Measurements from ENCODE around the gene TBCC.
"Not testable (repeated sequence)": the region's sequence is repeated elsewhere in the genome, so short reads cannot be mapped to it uniquely, and the experiment has no call there.

The TBCC gene

DNA sequence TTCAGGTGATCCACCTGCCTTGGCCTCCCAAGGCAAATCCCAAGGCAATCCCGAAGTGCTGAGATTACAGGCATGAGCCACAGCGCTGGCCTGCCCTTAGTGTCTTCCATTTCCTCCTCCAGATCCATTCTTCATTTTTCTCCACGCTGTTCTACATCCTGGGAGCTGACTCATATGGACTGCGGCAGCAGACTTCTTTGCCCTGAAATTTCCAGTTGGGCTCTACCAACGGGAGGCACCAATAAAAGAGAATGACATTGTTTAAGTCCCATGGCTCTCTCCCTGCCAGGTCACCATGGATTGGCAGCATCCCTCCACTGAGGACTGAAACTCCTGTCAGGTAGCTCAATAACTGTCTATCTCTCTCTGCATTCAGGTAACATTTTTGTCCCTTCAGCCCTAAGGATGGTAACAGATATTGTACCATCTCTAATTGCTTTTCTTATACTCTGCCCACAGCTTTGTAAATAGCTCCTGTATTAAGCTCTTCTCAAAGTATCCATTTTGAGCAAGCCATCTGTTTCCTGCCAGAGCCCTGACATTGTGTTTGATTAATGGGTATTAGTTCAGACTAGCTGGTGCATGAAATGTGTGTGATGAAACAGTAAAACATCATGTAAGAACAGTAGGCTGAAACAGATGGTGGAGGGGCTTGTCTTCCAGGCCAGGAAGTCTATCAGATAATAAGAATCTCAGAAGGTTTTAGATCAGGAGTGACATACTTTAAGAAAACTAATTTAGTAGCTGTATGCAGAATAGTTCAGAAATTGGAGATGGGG, 3.6 kb downstream of the TBCC start:
- DNase-seq (ENCODE audit: low spot score in 2 of 2) (no peak), ATAC-seq (replicated peaks; ENCODE audit: extremely low read depth, poor library complexity, severe bottlenecking) (no peak)
- Mint-ChIP-seq H3K27ac (ENCODE audit: low read depth) (peak overlapping the region; percentile 17), H3K4me3 (no peak overlapping the region), H3K27me3 (no peaks in the 10 kb centered on the region), H3K4me1 (peaks cover 8% of the 10 kb centered on the region), H3K36me3 (ENCODE audit: insufficient read depth) (peaks cover 26% of the 10 kb centered on the region), H3K9me3 (no peaks in the 10 kb centered on the region)

DNA sequence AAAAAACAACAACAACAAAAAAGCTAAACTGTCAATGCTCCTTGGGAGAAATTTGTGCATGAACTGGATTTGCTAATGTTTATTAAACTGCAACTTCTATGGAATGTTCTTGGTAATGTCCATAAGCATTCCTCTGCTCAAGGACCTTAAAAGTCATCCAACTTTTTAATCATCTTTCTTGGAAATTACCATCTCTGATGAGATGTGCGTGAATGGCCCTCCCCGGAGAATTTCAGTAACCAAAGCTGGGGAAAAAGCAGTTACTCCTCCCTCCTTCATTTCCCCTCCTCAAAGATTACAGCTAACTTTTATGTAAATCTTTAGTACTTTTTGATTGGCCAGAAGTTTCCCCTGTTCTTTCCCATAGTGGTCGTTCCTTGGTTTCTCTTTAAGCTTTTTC, 5.2 kb downstream of the TBCC start:
- no peak for ATAC-seq (replicated peaks; ENCODE audit: extremely low read depth, poor library complexity, severe bottlenecking)
- peaks cover 2% of the 10 kb centered on the region for H3K4me1 Mint-ChIP-seq
- no peak overlapping the region for H3K4me3 Mint-ChIP-seq
- H3K9me3 Mint-ChIP-seq = no peaks in the 10 kb centered on the region
- H3K36me3 Mint-ChIP-seq (ENCODE audit: insufficient read depth) = peaks cover 13% of the 10 kb centered on the region
- no peak overlapping the region for H3K27ac Mint-ChIP-seq (ENCODE audit: low read depth)
- no peaks in the 10 kb centered on the region for H3K27me3 Mint-ChIP-seq
- DNase-seq (ENCODE audit: low spot score in 2 of 2) = no peak

DNA sequence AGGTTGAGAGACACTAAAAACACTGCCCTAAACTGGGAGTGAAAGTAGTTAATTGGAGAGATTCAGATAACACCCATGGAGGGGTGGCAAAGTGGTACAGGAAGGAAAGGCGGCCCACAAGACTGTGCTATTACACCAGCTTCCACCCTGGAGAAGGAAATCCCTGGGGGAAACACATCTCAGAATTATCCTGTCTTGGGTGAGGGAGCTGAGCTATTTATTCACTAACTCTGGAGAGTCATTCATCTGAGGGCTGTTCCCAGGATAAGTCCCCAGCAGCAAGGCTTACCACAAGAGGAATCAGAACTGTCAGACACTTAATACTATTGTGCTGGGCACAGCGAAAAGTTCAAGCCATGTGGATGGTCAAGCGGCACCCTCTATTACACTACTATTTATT, 9.9 kb downstream of the TBCC start:
- Mint-ChIP-seq H3K4me1 (no peaks in the 10 kb centered on the region), H3K36me3 (ENCODE audit: insufficient read depth) (peaks cover 2% of the 10 kb centered on the region), H3K27ac (ENCODE audit: low read depth) (peak overlapping the region; percentile 72), H3K9me3 (no peaks in the 10 kb centered on the region), H3K27me3 (no peaks in the 10 kb centered on the region), H3K4me3 (no peak overlapping the region)
- ATAC-seq (replicated peaks; ENCODE audit: extremely low read depth, poor library complexity, severe bottlenecking) (no peak), DNase-seq (ENCODE audit: low spot score in 2 of 2) (no peak)

DNA sequence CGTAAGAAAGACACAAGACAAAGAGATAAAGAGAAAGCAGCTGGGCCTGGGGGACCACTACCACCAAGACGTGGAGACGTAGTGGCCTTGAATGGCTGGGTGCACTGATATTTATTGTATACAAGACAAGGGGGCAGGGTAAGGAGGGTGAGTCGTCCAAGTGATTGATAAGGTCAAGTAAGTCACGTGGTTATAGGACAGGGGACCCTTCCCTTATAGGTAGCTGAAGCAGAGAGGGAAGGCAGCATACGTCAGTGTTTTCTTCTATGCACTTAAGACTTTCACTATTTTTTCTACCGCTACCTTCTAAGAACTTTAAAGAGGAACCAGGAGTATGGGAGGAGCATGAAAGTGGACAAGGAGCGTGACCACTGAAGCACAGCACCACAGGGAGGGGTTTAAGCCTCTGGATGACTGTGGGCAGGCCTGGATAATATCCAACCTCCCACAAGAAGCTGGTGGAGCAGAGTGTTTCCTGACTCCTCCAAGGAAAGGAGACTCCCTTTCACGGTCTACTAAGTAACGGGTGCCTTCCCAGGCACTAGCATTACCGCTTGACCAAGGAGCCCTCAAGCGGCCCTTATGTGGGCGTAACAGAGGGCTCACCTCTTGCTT, 11.9 kb downstream of the TBCC start:
- H3K36me3 Mint-ChIP-seq (ENCODE audit: insufficient read depth); H3K27me3 Mint-ChIP-seq; DNase-seq (ENCODE audit: low spot score in 2 of 2); H3K4me3 Mint-ChIP-seq; ATAC-seq (replicated peaks; ENCODE audit: extremely low read depth, poor library complexity, severe bottlenecking); H3K9me3 Mint-ChIP-seq; H3K4me1 Mint-ChIP-seq; H3K27ac Mint-ChIP-seq (ENCODE audit: low read depth): not testable (repeated sequence)

DNA sequence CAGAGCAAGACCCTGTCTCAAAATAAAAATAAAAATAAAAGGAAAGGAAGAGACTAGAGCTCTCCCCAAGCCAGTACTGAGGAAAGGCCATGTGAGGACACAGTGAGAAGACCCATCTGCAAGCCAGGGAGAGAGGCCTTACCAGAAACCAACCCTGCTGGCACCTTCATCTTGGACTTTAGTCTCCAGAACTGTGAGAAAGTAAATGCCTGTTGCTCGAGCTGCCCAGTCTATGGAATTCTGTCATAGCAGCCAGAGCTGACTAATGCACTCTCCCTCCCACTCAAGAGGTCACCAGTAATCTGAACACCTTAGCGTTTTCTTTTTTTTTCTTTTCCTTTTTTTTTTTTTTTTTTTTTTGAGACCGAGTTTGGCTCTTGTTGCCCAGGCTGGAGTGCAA, 16.2 kb downstream of the TBCC start:
- H3K4me1 Mint-ChIP-seq = peaks cover 16% of the 10 kb centered on the region
- H3K27me3 Mint-ChIP-seq = no peaks in the 10 kb centered on the region
- no peak overlapping the region for H3K4me3 Mint-ChIP-seq
- H3K27ac Mint-ChIP-seq (ENCODE audit: low read depth) = peak overlapping the region; percentile 65
- peaks cover 2% of the 10 kb centered on the region for H3K36me3 Mint-ChIP-seq (ENCODE audit: insufficient read depth)
- DNase-seq (ENCODE audit: low spot score in 2 of 2) (no peak), ATAC-seq (replicated peaks; ENCODE audit: extremely low read depth, poor library complexity, severe bottlenecking) (no peak)
- no peaks in the 10 kb centered on the region for H3K9me3 Mint-ChIP-seq

DNA sequence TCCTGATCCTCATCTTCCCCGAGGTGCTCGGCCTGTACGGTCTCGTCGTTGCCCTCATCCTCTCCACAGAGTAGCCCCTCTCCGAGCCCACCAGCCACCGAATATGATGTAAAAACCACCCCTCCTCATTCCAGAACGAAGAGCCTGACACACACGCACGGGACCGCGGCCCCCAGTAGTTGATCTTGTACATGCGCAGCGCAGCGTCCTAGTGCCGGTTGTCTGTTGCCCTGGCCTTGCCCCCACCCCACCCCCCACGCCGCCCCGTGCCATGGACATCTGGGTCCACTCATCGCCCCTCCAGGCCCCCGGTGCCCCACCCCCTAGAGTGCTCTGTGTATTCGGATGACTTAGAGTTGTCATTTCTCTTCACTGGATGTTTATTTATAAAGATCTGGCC, 18.3 kb downstream of the TBCC start:
- peaks cover 2% of the 10 kb centered on the region for H3K36me3 Mint-ChIP-seq (ENCODE audit: insufficient read depth)

DNA sequence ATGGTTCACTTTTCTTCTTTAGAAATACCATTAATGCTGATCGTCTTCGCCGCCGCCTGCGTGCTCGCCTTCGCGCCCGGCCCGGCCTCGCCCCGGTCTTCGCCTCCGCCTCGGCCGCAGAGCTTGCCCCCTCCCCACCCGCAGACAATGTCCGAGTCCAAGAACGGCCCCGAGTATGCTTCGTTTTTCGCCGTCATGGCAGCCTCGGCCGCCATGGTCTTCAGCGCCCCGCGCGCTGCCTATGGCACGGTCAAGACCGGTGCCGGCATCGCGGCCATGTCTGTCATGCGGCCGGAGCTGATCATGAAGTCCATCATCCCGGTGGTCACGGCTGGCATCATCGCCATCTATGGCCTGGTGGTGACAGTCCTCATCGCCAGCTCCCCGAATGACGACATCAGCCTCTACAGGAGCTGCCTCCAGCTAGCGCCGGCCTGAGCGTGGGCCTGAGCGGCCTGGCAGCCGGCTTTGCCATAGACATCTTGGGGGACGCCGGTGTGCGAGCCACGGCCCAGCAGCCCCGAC, 18.8 kb downstream of the TBCC start:
- Mint-ChIP-seq H3K4me3 (peak overlapping the region; percentile 79), H3K27ac (ENCODE audit: low read depth) (peak overlapping the region; percentile 91), H3K4me1 (peaks cover 16% of the 10 kb centered on the region), H3K36me3 (ENCODE audit: insufficient read depth) (peaks cover 2% of the 10 kb centered on the region), H3K27me3 (no peaks in the 10 kb centered on the region), H3K9me3 (no peaks in the 10 kb centered on the region)
- ATAC-seq (replicated peaks; ENCODE audit: extremely low read depth, poor library complexity, severe bottlenecking) (no peak), DNase-seq (ENCODE audit: low spot score in 2 of 2) (no peak)

More for the DNA sequence above, 18.3 kb downstream of the TBCC start:
- no peaks in the 10 kb centered on the region for H3K9me3 Mint-ChIP-seq
- H3K4me1 Mint-ChIP-seq = peaks cover 16% of the 10 kb centered on the region
- H3K27me3 Mint-ChIP-seq = no peaks in the 10 kb centered on the region
- peak overlapping the region; percentile 91 for H3K27ac Mint-ChIP-seq (ENCODE audit: low read depth)
- H3K4me3 Mint-ChIP-seq = peak overlapping the region; percentile 18
- no peak for ATAC-seq (replicated peaks; ENCODE audit: extremely low read depth, poor library complexity, severe bottlenecking)
- no peak for DNase-seq (ENCODE audit: low spot score in 2 of 2)

DNA sequence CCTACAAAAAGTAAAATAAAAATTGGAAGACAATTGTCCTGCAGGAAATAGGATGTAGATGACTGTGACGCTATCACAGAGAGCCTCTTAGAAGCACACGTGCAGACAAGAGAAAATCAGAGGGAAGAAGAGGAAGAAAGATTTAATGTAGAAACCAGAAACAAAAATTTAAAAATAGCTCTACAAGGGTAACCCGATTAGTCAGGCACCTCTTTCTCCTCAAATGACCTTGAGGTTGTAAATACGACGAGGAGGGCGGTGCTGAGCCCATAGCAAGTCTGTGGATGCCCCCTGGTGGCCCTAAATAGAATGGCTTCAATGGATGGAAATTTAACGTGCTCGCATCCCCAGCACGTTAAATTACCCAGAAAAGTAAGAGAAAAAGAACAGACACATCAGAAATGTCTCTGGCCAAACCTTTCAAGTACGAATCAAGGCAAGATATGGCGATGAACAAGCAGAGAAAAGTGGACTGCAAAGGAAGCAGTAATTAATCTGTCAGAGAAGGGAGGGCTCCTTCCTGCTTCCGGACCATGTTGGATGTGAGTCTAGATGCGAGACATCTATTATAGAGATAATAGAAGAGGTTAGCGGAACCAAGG, 19.3 kb downstream of the TBCC start:
- ATAC-seq (replicated peaks; ENCODE audit: extremely low read depth, poor library complexity, severe bottlenecking) (peak; percentile 96), DNase-seq (ENCODE audit: low spot score in 2 of 2) (peak; percentile 40 to 70)
- H3K27me3 Mint-ChIP-seq = no peaks in the 10 kb centered on the region
- peaks cover 16% of the 10 kb centered on the region for H3K4me1 Mint-ChIP-seq
- no peaks in the 10 kb centered on the region for H3K9me3 Mint-ChIP-seq
- peak overlapping the region; percentile 79 for H3K4me3 Mint-ChIP-seq
- H3K36me3 Mint-ChIP-seq (ENCODE audit: insufficient read depth) = no peaks in the 10 kb centered on the region
- H3K27ac Mint-ChIP-seq (ENCODE audit: low read depth) = peak overlapping the region; percentile 91

DNA sequence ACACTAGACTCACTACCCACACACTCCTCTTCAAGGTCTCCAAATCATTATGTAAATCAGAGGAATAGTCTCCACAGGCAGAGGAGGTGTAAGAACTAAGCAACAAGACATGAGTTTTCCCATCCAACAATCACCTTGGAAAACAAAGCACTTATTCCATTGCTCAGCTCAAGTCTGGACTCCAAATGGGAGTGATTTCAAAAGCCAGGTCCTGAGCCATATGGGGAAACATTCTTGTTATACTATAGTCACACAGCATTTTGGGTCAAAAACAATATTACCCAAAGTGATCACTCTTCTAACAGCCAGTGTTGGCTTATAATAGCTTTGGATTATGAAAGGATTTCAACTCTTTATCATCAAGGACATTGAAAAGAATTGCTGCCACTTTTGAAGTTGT, 19.9 kb downstream of the TBCC start:
- Mint-ChIP-seq H3K4me1 (peaks cover 16% of the 10 kb centered on the region), H3K27ac (ENCODE audit: low read depth) (peak overlapping the region; percentile 91), H3K36me3 (ENCODE audit: insufficient read depth) (no peaks in the 10 kb centered on the region), H3K4me3 (peak overlapping the region; percentile 79), H3K27me3 (no peaks in the 10 kb centered on the region), H3K9me3 (no peaks in the 10 kb centered on the region)
- DNase-seq (ENCODE audit: low spot score in 2 of 2) = no peak
- ATAC-seq (replicated peaks; ENCODE audit: extremely low read depth, poor library complexity, severe bottlenecking) = no peak

DNA sequence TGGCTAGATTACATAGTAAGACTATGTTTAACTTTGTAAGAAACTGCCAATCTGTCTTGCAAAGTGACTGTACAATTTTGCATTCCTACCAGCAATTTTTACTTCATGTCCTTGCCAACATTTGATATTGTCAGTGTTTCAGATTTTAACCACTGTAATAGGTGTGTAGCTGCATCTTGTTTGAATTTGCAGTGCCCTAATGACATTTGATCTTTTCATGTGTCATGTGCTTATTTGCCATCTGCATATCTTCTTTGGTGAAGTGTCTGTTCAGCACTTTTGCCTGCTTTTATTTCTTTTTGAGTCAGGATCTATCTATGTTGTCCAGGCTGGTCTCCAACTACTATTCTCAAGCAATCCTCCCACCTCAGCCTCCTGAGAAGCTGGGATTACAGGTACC, 21.1 kb downstream of the TBCC start:
- Mint-ChIP-seq H3K27me3 (no peaks in the 10 kb centered on the region), H3K4me1 (peaks cover 16% of the 10 kb centered on the region)

DNA sequence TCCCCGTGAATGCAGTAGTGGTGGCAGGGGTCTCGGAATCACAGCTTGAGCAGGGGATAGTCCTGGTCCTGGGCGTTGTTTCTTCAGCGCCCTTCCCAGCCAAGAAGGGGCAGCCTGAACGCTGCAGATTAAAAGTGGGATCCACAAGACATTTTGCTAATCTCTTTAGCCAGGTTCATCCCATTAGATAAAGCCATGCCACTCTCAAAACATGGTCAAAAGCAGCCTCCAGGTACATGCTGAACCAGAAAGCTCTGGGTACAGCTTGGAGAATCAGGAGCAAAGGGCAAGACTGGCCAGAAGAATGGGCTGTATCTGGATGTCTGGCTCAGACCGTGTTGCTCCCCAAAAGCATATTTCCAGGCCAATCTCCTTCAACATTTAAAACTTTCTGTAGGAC, 23.4 kb downstream of the TBCC start, which contains the start of gene PRPH2:
Gene PRPH2 (minus strand): TSS at position 101 of the 400 bp plus-strand sequence. CDS start 263 bp downstream, outside the sequence.
- no peak for ATAC-seq (replicated peaks; ENCODE audit: extremely low read depth, poor library complexity, severe bottlenecking)
- no peaks in the 10 kb centered on the region for H3K9me3 Mint-ChIP-seq
- peaks cover 16% of the 10 kb centered on the region for H3K4me1 Mint-ChIP-seq
- H3K4me3 Mint-ChIP-seq = no peak within 1 kb of the TSS
- no peak within 1 kb of the TSS for H3K27ac Mint-ChIP-seq (ENCODE audit: low read depth)
- no peaks in the 10 kb centered on the region for H3K27me3 Mint-ChIP-seq
- no peaks in the 10 kb centered on the region for H3K36me3 Mint-ChIP-seq (ENCODE audit: insufficient read depth)
- no peak for DNase-seq (ENCODE audit: low spot score in 2 of 2)

More for the DNA sequence above, 21.1 kb downstream of the TBCC start:
- Mint-ChIP-seq H3K27ac (ENCODE audit: low read depth) (no peak overlapping the region), H3K4me3 (no peak overlapping the region), H3K36me3 (ENCODE audit: insufficient read depth) (no peaks in the 10 kb centered on the region), H3K9me3 (no peaks in the 10 kb centered on the region)
- no peak for DNase-seq (ENCODE audit: low spot score in 2 of 2)
- ATAC-seq (replicated peaks; ENCODE audit: extremely low read depth, poor library complexity, severe bottlenecking) = no peak

DNA sequence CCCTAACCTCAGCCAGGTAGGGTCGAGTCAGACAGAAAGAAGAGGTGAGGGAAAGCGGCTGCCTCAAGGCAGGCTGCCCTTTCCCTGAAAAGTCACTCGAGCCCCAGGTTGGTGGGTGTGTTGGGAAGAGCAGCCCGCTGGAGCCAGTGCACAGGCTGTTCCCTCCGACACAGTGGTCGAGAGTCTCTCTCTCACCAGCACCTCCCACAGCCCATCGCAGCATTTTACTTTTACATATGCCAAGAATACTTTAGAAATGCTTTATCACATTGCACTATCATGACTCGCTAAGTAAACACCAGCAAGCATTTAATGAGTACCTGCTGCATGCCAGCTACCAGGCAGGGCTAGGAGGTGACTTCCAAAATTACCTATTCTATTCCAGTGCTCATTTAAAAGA, 25.2 kb downstream of the TBCC start:
- Mint-ChIP-seq H3K4me3 (no peak overlapping the region), H3K27ac (ENCODE audit: low read depth) (no peak overlapping the region), H3K9me3 (no peaks in the 10 kb centered on the region), H3K4me1 (peaks cover under 1% of the 10 kb centered on the region), H3K27me3 (no peaks in the 10 kb centered on the region), H3K36me3 (ENCODE audit: insufficient read depth) (no peaks in the 10 kb centered on the region)
- DNase-seq (ENCODE audit: low spot score in 2 of 2) (no peak), ATAC-seq (replicated peaks; ENCODE audit: extremely low read depth, poor library complexity, severe bottlenecking) (no peak)
